Activated naive CD8-positive, alpha-beta T cell treated with anti-CD3 and anti-CD28 coated beads, Interleukin-2, amount 10 ng/mL, durations not matched to agents 7 days and 5 days (primary cell): ENCODE data around the gene ZGRF1. TPM values are rescaled to one million over a fixed set of nuclear protein-coding genes. Genes with fewer than 3 reads are reported as not detected.
"Not testable (repeated sequence)": the region's sequence is repeated elsewhere in the genome, so short reads cannot be mapped to it uniquely, and the experiment has no call there.

ENCODE experiments used
- ATAC-seq: fragments of 150-1000 bp; cut with Tn5 transposase; one replicate; pipeline ENCODE4 v1.10.0; 2021; ENCODE audit warnings: low read depth, moderate library complexity
- POLR2A ChIA-PET: fragments of 350-600 bp; sonication (Branson Sonifier 250); formaldehyde crosslinking; loops from one replicate; lab custom pipeline; 2021; ENCODE audit warnings: antibody characterized with exemption; lab: Charles Lee
- DNase-seq: peaks from one replicate; pipeline ENCODE4 v3.0.0; 2021
- H3K27ac Mint-ChIP-seq: one replicate; pipeline ENCODE4 v1.8.0; 2022; ENCODE audit warnings: mild to moderate bottlenecking, mixed read lengths
- H3K27me3 Mint-ChIP-seq: one replicate; pipeline ENCODE4 v1.8.0; 2022; ENCODE audit warnings: mild to moderate bottlenecking, moderate library complexity, mixed read lengths
- H3K36me3 Mint-ChIP-seq: one replicate; pipeline ENCODE4 v1.8.0; 2021; ENCODE audit warnings: mild to moderate bottlenecking, mixed read lengths
- H3K4me1 Mint-ChIP-seq: one replicate; pipeline ENCODE4 v1.8.0; 2021; ENCODE audit warnings: mixed read lengths
- H3K4me3 Mint-ChIP-seq: one replicate; pipeline ENCODE4 v1.8.0; 2022; ENCODE audit warnings: mild to moderate bottlenecking, moderate library complexity, mixed read lengths
- H3K9me3 Mint-ChIP-seq: one replicate; pipeline ENCODE4 v1.8.0; 2021; ENCODE audit warnings: mixed read lengths
- total RNA-seq, 2 experiments: library from RNA; stranded (reverse); gene quantifications; one replicate each; pipeline ENCODE4 v1.2.3, GENCODE V29; 2021

The ZGRF1 gene
- total RNA-seq, 2 experiments from 2014 or later = 43.2 to 43.9 TPM

DNA sequence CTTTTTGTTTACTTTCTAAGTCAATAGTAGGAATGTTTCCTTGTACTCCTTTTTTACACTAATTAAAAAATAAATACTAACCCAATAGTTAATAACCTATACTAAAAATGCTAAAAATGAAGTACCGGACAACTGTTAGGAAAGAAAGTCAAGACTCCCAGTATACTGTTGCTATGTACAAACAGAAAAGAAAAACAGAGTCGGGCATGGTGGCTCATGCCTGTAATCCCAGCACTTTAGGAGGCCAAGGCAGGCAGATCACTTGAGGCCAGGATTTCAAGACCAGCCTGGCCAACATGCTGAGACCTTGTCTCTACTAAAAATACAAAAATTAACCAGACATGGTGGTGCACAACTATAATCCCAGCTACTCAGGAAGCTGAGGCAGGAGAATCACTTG, 23.9 kb downstream of the ZGRF1 start:
- DNase-seq = not testable (repeated sequence)

DNA sequence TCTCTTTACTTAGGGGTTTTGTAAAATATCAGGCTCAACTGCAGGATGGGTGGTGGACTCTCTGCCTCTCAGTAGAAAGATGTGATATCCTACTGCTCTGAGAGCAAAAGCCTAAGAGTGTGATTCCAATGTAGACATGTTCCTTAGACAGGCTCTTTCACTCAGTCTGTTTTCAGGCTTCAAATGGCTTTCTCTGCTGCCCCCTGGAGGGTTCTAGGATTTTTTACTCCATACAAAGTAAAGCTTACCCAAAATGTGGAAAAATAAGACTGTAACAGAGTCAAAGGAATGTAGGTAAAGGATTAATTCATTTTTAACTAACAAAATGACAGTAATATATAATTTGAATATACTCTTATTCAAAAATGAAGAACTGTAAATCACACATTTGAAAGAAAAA, 32.1 kb downstream of the ZGRF1 start:
- DNase-seq (no peak), ATAC-seq (peak; percentile 50)
- Mint-ChIP-seq H3K27me3 (no peaks in the 10 kb centered on the region), H3K36me3 (peaks cover 4% of the 10 kb centered on the region), H3K4me3 (no peak overlapping the region), H3K4me1 (no peaks in the 10 kb centered on the region), H3K9me3 (no peaks in the 10 kb centered on the region), H3K27ac (no peak overlapping the region)
- POLR2A ChIA-PET = no interaction called here

More for the DNA sequence above, 23.9 kb downstream of the ZGRF1 start:
- H3K36me3 Mint-ChIP-seq = peaks cover 12% of the 10 kb centered on the region
- H3K4me1 Mint-ChIP-seq, ATAC-seq, H3K27ac Mint-ChIP-seq, H3K9me3 Mint-ChIP-seq, H3K4me3 Mint-ChIP-seq, POLR2A ChIA-PET, H3K27me3 Mint-ChIP-seq: not testable (repeated sequence)

DNA sequence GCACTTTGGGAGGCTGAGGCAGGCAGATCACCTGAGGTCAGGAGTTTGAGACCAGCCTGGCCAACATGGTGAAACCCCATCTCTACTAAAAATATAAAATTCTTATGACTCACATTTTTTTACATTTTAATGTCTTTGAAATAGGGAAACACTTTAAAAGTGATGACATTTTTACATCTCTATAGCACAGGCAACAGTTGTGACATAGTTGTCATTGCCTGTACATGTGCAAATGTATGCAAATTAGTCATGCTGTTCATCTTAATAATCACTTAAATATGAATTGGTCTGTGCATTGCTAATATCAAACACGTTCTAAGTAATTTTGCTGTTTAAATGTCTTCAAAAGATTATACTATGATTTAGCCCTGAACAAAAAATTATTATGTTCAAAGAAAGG, 41.7 kb downstream of the ZGRF1 start:
- ATAC-seq (no peak), DNase-seq (no peak)
- H3K27me3 Mint-ChIP-seq = no peaks in the 10 kb centered on the region
- H3K4me1 Mint-ChIP-seq = no peaks in the 10 kb centered on the region
- peaks cover 25% of the 10 kb centered on the region for H3K36me3 Mint-ChIP-seq
- POLR2A ChIA-PET = no interaction called here
- no peak overlapping the region for H3K4me3 Mint-ChIP-seq
- H3K9me3 Mint-ChIP-seq = no peaks in the 10 kb centered on the region
- no peak overlapping the region for H3K27ac Mint-ChIP-seq

DNA sequence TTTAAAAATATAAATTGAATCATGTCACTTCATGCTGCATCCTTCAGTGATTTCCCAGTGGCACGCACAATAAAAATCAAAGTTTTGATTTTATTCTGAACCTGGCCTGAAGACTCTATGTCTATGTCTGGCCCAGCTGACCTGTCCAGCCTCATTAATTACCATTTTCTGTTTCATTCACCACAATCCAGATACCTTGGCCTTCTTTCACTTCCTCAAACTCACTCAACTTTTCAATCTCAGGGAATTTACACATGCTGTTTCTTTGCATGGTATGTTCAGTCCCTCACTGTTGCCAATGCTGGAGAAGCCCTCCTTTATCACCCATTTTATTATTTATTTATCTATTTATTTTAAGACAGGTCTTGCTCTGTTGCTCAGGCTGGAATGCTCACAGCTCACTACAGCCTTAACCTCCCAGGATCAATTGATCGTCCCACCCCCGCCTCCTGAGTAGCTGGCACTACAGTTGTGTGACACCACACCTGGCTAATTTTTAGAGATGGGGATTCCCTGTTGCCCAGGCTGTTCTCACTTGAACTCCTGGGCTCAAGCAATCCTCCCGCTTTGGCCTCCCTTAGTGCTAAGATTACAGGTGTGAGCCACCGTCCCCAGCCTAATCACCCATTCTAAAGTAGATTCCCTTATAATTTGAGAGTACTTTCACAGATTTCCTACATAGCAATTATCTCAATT, 43.1 kb downstream of the ZGRF1 start:
- no peak for DNase-seq
- no peak overlapping the region for H3K4me3 Mint-ChIP-seq
- ATAC-seq = no peak
- H3K9me3 Mint-ChIP-seq = no peaks in the 10 kb centered on the region
- H3K36me3 Mint-ChIP-seq = peaks cover 33% of the 10 kb centered on the region
- H3K27me3 Mint-ChIP-seq = no peaks in the 10 kb centered on the region
- POLR2A ChIA-PET = no interaction called here
- H3K4me1 Mint-ChIP-seq = peaks cover 4% of the 10 kb centered on the region
- no peak overlapping the region for H3K27ac Mint-ChIP-seq

DNA sequence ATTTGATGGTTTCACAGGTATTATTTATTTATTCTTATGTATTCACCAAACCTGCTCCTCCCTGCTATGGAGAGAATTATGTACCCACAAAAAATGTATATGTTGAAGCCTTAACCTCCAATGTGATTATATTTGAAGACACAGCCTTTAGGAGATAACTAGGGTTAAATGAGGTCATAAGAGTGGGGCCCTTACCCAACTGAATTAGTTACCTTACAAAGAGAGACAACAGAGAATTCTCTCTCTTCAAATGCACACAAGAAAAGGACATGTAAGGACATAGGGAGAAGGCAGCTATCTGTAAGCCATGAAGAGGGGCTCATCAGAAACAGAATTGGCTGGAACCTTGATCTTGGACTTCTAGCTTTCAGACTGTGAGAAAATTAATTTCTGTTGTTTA, 44.0 kb downstream of the ZGRF1 start:
- no peak overlapping the region for H3K27ac Mint-ChIP-seq
- no peaks in the 10 kb centered on the region for H3K9me3 Mint-ChIP-seq
- POLR2A ChIA-PET = no interaction called here

DNA sequence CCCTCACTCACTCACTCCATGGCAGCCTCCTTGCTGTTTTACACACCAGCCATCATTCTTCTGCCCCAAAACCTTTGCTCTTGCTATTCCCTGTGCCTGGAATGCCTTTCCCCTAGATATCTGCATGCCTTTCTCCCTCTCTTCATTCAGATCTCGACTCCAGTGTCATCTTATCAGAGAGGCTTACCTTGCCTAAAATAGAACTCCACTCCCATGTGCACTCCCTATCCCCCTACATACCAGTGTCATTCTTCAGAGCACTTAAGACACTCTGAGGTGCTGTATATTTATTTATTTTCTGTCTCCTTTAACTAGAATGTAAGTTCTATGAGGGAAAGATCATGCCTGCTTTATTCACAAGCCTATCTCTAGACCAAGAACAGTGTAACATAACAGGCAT, 45.1 kb downstream of the ZGRF1 start:
- ATAC-seq = no peak
- POLR2A ChIA-PET = no interaction called here

More for the DNA sequence above, 44.0 kb downstream of the ZGRF1 start:
- peaks cover 4% of the 10 kb centered on the region for H3K4me1 Mint-ChIP-seq
- H3K36me3 Mint-ChIP-seq = peaks cover 34% of the 10 kb centered on the region
- no peak for DNase-seq
- H3K4me3 Mint-ChIP-seq = no peak overlapping the region
- no peak for ATAC-seq
- no peaks in the 10 kb centered on the region for H3K27me3 Mint-ChIP-seq

DNA sequence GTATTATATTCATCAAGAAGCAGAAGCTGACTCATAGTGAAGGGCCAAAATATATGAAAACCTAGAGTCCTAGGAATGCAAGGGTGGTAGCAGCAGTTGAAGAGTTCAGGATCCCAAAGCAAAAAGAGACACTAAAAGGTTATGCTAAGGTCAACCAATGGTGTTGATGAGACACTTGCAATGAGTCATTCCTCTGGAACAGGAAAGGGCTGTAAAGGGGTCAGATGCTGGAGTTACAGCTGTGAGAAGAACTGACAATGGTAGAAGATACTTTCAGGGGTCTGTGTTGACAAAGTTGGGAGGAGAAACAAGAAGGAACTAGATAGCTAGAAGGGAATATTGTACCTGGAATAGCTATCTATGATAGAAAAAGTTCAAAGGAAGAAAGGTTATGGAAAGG, 47.5 kb downstream of the ZGRF1 start:
- no peak overlapping the region for H3K4me3 Mint-ChIP-seq
- ATAC-seq (no peak), DNase-seq (no peak)
- no peaks in the 10 kb centered on the region for H3K27me3 Mint-ChIP-seq
- peaks cover 4% of the 10 kb centered on the region for H3K4me1 Mint-ChIP-seq
- no peaks in the 10 kb centered on the region for H3K9me3 Mint-ChIP-seq
- peaks cover 37% of the 10 kb centered on the region for H3K36me3 Mint-ChIP-seq
- POLR2A ChIA-PET = no interaction called here
- no peak overlapping the region for H3K27ac Mint-ChIP-seq

More for the DNA sequence above, 45.1 kb downstream of the ZGRF1 start:
- Mint-ChIP-seq H3K4me3 (no peak overlapping the region), H3K4me1 (peaks cover 4% of the 10 kb centered on the region), H3K27me3 (no peaks in the 10 kb centered on the region), H3K36me3 (peaks cover 35% of the 10 kb centered on the region), H3K27ac (no peak overlapping the region), H3K9me3 (no peaks in the 10 kb centered on the region)
- no peak for DNase-seq

DNA sequence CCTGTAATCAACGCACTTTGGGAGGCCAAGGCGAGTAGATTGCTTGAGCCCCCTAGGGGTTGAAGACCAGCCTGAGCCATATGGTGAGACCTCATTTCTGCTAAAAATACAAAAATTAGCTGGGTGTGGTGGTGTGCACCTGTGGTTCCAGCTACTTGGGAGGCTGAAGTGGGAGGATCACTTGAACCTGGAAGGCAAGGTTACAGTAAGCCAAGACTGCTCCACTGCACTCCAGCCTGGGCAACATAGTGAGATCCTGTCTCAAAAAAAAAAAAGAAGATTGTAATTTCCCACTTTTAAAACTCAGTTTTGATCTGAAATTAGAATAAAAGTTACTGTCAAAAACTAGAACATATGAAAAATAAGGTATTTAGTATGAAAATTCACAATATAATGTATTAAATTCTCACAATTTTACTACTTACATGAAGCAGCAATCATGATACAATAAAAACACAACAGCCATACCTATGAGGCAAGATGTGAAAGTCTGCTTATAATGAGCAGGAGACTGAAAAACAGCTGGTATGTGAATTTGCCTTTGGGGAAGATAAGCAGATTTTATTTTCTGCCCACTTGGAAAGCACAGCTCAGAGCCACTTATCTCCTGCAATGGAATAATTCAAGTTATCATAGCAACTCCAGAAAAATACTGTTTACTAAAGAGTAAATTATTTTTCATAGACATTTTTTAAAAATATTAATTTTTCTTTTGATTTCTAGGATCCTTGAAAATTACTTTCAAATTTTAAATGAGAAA, 50.6 kb downstream of the ZGRF1 start:
- H3K27me3 Mint-ChIP-seq = no peaks in the 10 kb centered on the region
- ATAC-seq = no peak
- no peaks in the 10 kb centered on the region for H3K9me3 Mint-ChIP-seq
- no peak for DNase-seq
- no peak overlapping the region for H3K4me3 Mint-ChIP-seq
- peaks cover 30% of the 10 kb centered on the region for H3K36me3 Mint-ChIP-seq
- H3K27ac Mint-ChIP-seq = no peak overlapping the region
- POLR2A ChIA-PET = interaction anchor here (0.7 kb wide), 2 partner anchors 522 to 885 kb away, joined by 3 to 5 read pairs; no protein-coding TSS in a partner anchor
- peaks cover 4% of the 10 kb centered on the region for H3K4me1 Mint-ChIP-seq

DNA sequence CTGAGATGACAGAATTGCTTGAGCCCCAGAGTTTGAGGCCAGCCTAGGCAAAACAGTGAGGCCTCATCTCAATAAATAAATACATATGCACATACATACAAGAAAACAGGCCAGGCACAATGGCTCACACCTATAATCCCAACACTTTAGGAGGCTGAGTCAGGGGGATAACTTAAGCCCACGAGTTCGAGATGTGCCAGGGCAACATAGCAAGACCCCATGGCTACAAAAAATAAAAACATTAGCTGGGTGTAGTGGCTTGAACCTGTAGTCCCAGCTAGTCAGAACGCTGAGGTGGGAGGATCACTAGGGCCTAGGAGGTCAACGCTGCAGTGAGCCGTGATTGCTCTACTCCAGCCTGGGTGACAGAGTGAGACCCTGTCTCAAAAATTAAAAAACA, 69.2 kb downstream of the ZGRF1 start:
- Mint-ChIP-seq H3K4me1 (no peaks in the 10 kb centered on the region), H3K27ac (no peak overlapping the region), H3K9me3 (no peaks in the 10 kb centered on the region), H3K4me3 (no peak overlapping the region), H3K36me3 (peaks cover 31% of the 10 kb centered on the region), H3K27me3 (no peaks in the 10 kb centered on the region)
- no peak for ATAC-seq
- DNase-seq = no peak
- POLR2A ChIA-PET = no interaction called here

DNA sequence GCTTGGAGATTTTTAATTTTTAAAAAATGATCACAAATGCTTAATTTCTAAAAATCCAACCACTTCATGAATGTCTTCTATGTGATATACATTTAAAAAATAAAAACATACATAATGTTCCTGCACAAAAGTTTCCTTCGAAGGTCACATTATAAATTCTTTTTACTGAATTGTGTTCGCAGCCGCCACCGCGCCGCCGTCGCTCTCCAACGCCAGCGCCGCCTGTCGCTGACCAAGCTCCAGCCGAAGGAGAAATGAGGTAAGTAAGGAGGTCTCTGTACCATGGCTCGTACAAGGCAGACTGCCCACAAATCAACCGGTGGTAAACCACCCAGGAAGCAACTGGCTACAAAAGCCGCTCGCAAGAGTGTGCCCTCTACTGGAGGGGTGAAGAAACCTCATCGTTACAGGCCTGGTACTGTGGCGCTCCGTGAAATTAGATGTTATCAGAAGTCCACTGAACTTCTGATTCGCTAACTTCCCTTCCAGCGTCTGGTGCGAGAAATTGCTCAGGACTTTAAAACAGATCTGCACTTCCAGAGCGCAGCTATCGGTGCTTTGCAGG, 71.9 kb downstream of the ZGRF1 start:
- no peak overlapping the region for H3K4me3 Mint-ChIP-seq
- POLR2A ChIA-PET = no interaction called here
- H3K27ac Mint-ChIP-seq = no peak overlapping the region
- DNase-seq (no peak), ATAC-seq (no peak)
- H3K9me3 Mint-ChIP-seq = no peaks in the 10 kb centered on the region
- peaks cover 5% of the 10 kb centered on the region for H3K4me1 Mint-ChIP-seq
- H3K27me3 Mint-ChIP-seq = no peaks in the 10 kb centered on the region
- peaks cover 39% of the 10 kb centered on the region for H3K36me3 Mint-ChIP-seq

DNA sequence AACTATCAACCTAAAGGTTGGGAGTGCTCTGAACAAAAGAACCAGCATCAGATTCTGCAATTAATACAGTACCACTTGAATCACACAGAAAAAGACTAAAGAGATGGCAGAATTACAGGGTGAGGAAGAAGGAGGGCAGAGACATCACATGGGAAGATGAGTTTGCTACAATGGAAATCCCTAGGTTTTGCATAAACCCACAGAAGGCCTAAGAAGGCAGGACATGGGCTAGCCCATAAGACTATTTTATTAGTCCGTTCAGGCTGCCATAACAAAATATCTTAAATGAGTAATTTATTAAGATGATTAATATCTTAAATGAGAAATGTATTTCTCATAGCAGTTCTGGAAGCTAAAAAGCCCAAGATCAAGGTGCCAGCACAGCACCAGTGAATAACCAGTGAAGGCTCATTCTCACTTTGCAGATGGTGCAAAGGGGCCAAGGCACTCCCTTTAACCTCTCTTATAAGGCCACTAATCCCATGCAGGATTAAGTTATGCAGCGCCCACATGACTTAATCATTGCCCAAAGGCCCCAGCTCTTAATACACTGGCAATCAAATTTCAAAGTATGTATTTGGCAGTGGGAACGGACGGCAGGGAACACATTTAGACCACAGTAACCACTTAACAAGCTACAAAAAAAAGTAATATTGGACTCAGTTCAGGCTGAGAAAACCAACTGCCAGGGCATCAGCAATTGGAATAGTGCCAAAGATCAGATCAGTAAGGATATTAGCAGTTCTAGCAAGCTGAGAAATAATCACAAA, 73.1 kb downstream of the ZGRF1 start:
- DNase-seq (no peak), ATAC-seq (no peak)
- H3K4me3 Mint-ChIP-seq = no peak overlapping the region
- no peaks in the 10 kb centered on the region for H3K9me3 Mint-ChIP-seq
- H3K27me3 Mint-ChIP-seq = no peaks in the 10 kb centered on the region
- peaks cover 7% of the 10 kb centered on the region for H3K4me1 Mint-ChIP-seq
- POLR2A ChIA-PET = no interaction called here
- peaks cover 43% of the 10 kb centered on the region for H3K36me3 Mint-ChIP-seq
- H3K27ac Mint-ChIP-seq = no peak overlapping the region

DNA sequence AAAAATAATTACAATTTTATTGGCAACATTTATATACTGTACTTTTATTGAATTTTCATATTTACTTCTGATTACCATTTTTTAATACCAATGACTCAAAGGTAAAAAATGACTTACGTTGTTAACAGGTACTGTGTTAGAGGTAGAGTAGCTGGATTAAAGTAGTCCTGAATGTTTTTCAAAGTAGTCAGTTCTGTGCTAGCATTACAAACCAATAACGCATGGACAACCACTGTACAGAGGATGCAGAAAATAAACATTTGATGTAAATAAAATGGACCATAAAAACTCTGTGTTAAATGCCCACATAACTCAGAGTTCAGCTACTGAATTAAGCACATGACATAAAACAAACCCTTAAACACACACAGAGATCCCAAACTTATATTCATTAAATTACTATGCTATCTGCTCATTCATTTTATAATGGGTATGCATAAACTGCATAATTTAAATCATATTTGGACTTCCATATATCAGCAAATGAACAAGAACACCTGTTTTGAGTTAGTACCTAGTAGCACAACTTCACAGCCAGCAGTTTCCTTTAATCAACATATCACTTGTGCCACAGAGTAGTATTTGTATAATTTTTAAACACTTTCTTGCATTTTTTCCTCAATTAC, 74.3 kb downstream of the ZGRF1 start:
- Mint-ChIP-seq H3K4me3 (no peak overlapping the region), H3K9me3 (no peaks in the 10 kb centered on the region), H3K36me3 (peaks cover 43% of the 10 kb centered on the region), H3K27me3 (no peaks in the 10 kb centered on the region), H3K4me1 (peaks cover 7% of the 10 kb centered on the region), H3K27ac (no peak overlapping the region)
- DNase-seq (no peak), ATAC-seq (no peak)
- POLR2A ChIA-PET = no interaction called here

DNA sequence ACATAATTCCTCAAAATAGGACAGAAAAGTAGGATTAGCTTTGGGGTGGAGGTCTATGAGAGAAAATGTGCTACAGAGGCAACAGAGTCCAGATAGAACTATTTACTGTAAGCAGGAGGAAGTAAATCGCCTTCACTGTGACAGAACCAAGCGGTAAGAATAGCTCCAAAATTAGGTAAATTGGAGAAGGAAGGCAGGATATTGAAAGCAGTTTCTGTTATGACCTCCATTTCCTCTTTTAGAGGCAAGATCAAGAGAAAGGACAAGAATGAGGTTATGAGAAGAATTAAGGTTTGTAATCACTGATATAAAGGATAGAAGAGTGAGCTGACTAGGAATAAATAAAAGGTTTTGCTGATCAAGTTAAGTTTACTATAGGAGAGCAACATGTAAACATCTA, 76.6 kb downstream of the ZGRF1 start:
- Mint-ChIP-seq H3K4me3 (no peak overlapping the region), H3K36me3 (peaks cover 37% of the 10 kb centered on the region), H3K4me1 (peaks cover 7% of the 10 kb centered on the region), H3K27ac (no peak overlapping the region), H3K9me3 (no peaks in the 10 kb centered on the region), H3K27me3 (no peaks in the 10 kb centered on the region)
- POLR2A ChIA-PET = no interaction called here
- ATAC-seq (no peak), DNase-seq (no peak)
